PC-9 (cell line): ENCODE data around the gene MIGA1. TPM values are rescaled to one million over a fixed set of nuclear protein-coding genes. Genes with fewer than 3 reads are reported as not detected.
"Not testable (repeated sequence)": the region's sequence is repeated elsewhere in the genome, so short reads cannot be mapped to it uniquely, and the experiment has no call there.

Experiments
- BruUV-seq: library from RNA; stranded (reverse); fragments of 400-500 nt; replicated peaks from 2 replicates; lab custom pipeline; 2021; lab: Mats Ljungman, UMichigan
- CTCF ChIA-PET: fragments of 300-600 bp; sonication (Branson Sonifier 250); formaldehyde crosslinking; loops from one replicate; lab custom pipeline; 2022; ENCODE audit warnings: antibody characterized with exemption; lab: Charles Lee
- POLR2A ChIA-PET: fragments of 300-600 bp; sonication (Branson Sonifier 250); formaldehyde crosslinking; loops from one replicate; lab custom pipeline; 2022; ENCODE audit warnings: antibody characterized with exemption; ENCODE audit not compliant: unreplicated experiment; lab: Charles Lee
- DNase-seq, 2 experiments: peaks; one replicate each; pipeline versions ENCODE4 v3.0.0 to v3.0.0-alpha.2; 2015 to 2022; ENCODE audit warnings: mixed read lengths in 1 of 2
- H2AFZ ChIP-seq: fragments of 200-600 bp; sonication (generic); 2 replicates; pipeline ENCODE4 v1.8.1; 2017; ENCODE audit warnings: antibody characterized with exemption
- H3F3A ChIP-seq: fragments of 200-600 bp; sonication (generic); 2 replicates; pipeline ENCODE4 v1.8.1; 2017; ENCODE audit warnings: antibody characterized with exemption, mild to moderate bottlenecking, low read depth; ENCODE audit not compliant: insufficient read depth
- H3K27ac ChIP-seq: fragments of 200-600 bp; sonication (generic); 2 replicates; pipeline ENCODE4 v1.6.1; 2016; ENCODE audit warnings: mixed run types
- H3K27me3 ChIP-seq: fragments of 200-600 bp; sonication (generic); 2 replicates; pipeline ENCODE4 v1.6.1; 2016; ENCODE audit warnings: low read depth, mixed run types; ENCODE audit not compliant: insufficient read depth
- H3K36me3 ChIP-seq: fragments of 200-600 bp; sonication (generic); 2 replicates; pipeline ENCODE4 v1.6.1; 2016; ENCODE audit warnings: low read depth, mixed run types
- H3K4me1 ChIP-seq: fragments of 200-600 bp; sonication (generic); replicated peaks from 2 replicates; pipeline ENCODE4 v1.6.1; 2016; ENCODE audit warnings: mixed run types; ENCODE audit not compliant: insufficient read depth
- H3K4me2 ChIP-seq: fragments of 200-600 bp; sonication (generic); 2 replicates; pipeline ENCODE4 v1.6.1; 2017; ENCODE audit warnings: mixed run types
- H3K4me3 ChIP-seq: fragments of 200-600 bp; sonication (generic); 2 replicates; pipeline ENCODE4 v1.6.1; 2016; ENCODE audit warnings: mixed run types
- H3K79me2 ChIP-seq: fragments of 200-600 bp; sonication (generic); 2 replicates; pipeline ENCODE4 v1.6.1; 2017; ENCODE audit warnings: low read depth, mixed run types
- H3K9me2 ChIP-seq: fragments of 200-600 bp; sonication (generic); 2 replicates; pipeline ENCODE4 v1.8.1; 2017; ENCODE audit warnings: mild to moderate bottlenecking; ENCODE audit not compliant: insufficient read depth
- H3K9me3 ChIP-seq: fragments of 200-600 bp; sonication (generic); 2 replicates; pipeline ENCODE4 v1.8.1; 2016; ENCODE audit warnings: low read depth; ENCODE audit not compliant: insufficient read depth
- H4K20me1 ChIP-seq: fragments of 200-600 bp; sonication (generic); 2 replicates; pipeline ENCODE4 v1.8.1; 2017; ENCODE audit not compliant: insufficient read depth
- EZH2 ChIP-seq: fragments of 200-600 bp; sonication (generic); IDR thresholded peaks from 2 replicates; pipeline ENCODE4 v1.8.0; 2017; ENCODE audit warnings: antibody characterized with exemption, low read depth
- intact Hi-C: fragments of 100-400 bp; cut with micrococcal nuclease; formaldehyde crosslinking; loops from one replicate; pipeline ENCODE4 v1.10.0; 2022; ENCODE audit not compliant: unreplicated experiment
- total RNA-seq: library from RNA; stranded (reverse); gene quantifications from 2 replicates; pipeline ENCODE4 v1.2.3, GENCODE V29; 2021
- TF ChIP-seq, protein P1 (sequence below): fragments of 200-600 bp; sonication (generic); conservative IDR thresholded peaks from 2 replicates; pipeline ENCODE4 v1.6.1; 2017; ENCODE audit warnings: mixed run types, antibody characterized with exemption, mild to moderate bottlenecking, moderate library complexity

Gene MIGA1
- total RNA-seq, 1 experiment from 2014 or later = 11.5 TPM

DNA sequence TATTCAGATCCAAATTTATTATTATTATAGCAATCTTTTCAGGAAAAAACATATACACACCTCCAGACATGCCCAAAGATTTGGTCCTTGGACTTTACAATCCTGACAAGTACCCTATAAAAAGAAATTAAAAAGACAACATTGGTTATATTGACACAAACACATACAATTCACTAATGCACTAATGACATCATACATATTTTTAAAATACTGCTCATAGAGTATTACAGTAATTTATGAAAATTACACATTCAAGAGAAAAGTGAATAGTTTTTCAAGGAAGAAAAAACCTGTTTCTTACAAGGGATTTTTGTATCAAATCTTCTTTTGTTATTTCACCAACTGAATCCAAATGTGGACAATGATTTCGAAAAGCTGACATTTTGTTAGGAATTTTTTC is 38.1 kb upstream of the MIGA1 start:
- H3K9me2 ChIP-seq = no peaks in the 10 kb centered on the region
- no peaks in the 10 kb centered on the region for H3F3A ChIP-seq
- intact Hi-C loops = no loop called here
- H3K27me3 ChIP-seq = no peaks in the 10 kb centered on the region
- H3K9me3 ChIP-seq = no peaks in the 10 kb centered on the region
- peaks cover 12% of the 10 kb centered on the region for H4K20me1 ChIP-seq
- no peak overlapping the region for H3K4me2 ChIP-seq
- TF ChIP-seq, protein P1, sequence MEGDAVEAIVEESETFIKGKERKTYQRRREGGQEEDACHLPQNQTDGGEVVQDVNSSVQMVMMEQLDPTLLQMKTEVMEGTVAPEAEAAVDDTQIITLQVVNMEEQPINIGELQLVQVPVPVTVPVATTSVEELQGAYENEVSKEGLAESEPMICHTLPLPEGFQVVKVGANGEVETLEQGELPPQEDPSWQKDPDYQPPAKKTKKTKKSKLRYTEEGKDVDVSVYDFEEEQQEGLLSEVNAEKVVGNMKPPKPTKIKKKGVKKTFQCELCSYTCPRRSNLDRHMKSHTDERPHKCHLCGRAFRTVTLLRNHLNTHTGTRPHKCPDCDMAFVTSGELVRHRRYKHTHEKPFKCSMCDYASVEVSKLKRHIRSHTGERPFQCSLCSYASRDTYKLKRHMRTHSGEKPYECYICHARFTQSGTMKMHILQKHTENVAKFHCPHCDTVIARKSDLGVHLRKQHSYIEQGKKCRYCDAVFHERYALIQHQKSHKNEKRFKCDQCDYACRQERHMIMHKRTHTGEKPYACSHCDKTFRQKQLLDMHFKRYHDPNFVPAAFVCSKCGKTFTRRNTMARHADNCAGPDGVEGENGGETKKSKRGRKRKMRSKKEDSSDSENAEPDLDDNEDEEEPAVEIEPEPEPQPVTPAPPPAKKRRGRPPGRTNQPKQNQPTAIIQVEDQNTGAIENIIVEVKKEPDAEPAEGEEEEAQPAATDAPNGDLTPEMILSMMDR = no peak
- no peak for TF ChIP-seq EZH2
- no peak overlapping the region for H3K4me3 ChIP-seq
- DNase-seq = no peak
- no TSS peak for BruUV-seq
- no peak overlapping the region for H2AFZ ChIP-seq
- ChIA-PET CTCF (no interaction called here), POLR2A (no interaction called here)
- H3K79me2 ChIP-seq = peaks cover 34% of the 10 kb centered on the region
- H3K27ac ChIP-seq = no peak overlapping the region
- H3K4me1 ChIP-seq = no peaks in the 10 kb centered on the region
- H3K36me3 ChIP-seq = peaks cover 18% of the 10 kb centered on the region; the same call in 1 of the 2 replicates

DNA sequence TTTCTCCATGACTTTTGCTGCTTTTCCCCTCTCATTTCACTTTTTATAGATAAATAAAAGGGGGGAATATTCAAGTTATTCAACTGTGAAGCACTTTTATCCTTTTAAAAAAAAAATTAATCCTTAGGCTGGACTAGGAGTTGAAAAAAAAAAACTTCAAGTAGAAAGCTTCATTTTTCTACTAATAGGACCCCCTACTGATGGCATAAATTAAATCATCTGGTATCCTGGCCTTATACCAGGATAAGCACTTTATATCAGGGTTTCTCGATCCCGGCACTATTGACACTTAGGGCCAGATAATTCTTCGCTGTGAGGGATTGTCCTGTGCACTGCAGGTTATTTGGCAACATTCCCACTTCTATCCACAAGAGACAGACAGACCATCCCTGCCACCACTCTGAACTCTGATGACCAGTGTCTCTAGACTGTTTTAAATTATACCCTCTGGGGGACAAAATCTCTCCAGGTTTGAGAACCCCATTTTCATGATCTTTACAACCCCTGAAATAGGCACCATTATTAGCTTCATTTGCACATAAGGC is 37.4 kb upstream of the MIGA1 start:
- no peak for DNase-seq
- Histone ChIP-seq H3K27ac (no peak overlapping the region), H3K27me3 (no peaks in the 10 kb centered on the region), H3K9me3 (no peaks in the 10 kb centered on the region), H3K79me2 (peaks cover 41% of the 10 kb centered on the region), H3K4me3 (no peak overlapping the region), H3K9me2 (no peaks in the 10 kb centered on the region), H3K36me3 (peaks cover 18% of the 10 kb centered on the region; the same call in 1 of the 2 replicates), H3K4me2 (no peak overlapping the region), H2AFZ (no peak overlapping the region), H3K4me1 (no peaks in the 10 kb centered on the region), H3F3A (no peaks in the 10 kb centered on the region), H4K20me1 (peaks cover 15% of the 10 kb centered on the region; the same call in 1 of the 2 replicates)
- BruUV-seq = no TSS peak
- intact Hi-C loops = no loop called here
- POLR2A ChIA-PET = no interaction called here
- TF ChIP-seq, protein P1 = no peak
- no peak for TF ChIP-seq EZH2
- CTCF ChIA-PET = no interaction called here

DNA sequence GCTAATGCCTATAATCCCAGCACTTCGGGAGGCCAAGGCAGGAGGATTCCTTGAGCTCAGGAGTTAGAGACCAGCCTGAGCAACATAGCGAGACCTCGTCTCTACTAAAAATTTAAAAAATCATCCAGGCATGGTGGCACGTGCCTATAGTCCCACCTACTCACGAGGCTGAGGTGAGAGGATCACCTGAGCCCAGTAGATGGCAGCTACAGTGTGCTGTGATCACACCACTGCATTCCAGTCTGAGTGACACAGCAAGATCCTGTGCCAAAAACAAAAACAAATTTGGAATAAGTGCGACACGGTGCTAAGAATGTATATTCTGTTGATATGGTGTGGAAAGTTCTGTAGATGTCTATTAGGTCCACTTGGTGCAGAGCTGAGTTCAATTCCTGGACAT is 34.9 kb upstream of the MIGA1 start:
- Histone ChIP-seq H3K27ac (no peak overlapping the region), H3K9me3 (no peaks in the 10 kb centered on the region), H3K36me3 (peaks cover 8% of the 10 kb centered on the region; the same call in 1 of the 2 replicates), H3K27me3 (no peaks in the 10 kb centered on the region), H3K4me2 (no peak overlapping the region), H3K4me1 (no peaks in the 10 kb centered on the region), H3K79me2 (peaks cover 66% of the 10 kb centered on the region), H3K9me2 (no peaks in the 10 kb centered on the region), H4K20me1 (peaks cover 24% of the 10 kb centered on the region; the same call in 1 of the 2 replicates), H3F3A (no peaks in the 10 kb centered on the region), H2AFZ (no peak overlapping the region), H3K4me3 (no peak overlapping the region)
- ChIA-PET CTCF (no interaction called here), POLR2A (no interaction called here)
- no peak for DNase-seq
- BruUV-seq = no TSS peak
- TF ChIP-seq EZH2 = no peak
- TF ChIP-seq, protein P1 = no peak
- intact Hi-C loops = no loop called here

DNA sequence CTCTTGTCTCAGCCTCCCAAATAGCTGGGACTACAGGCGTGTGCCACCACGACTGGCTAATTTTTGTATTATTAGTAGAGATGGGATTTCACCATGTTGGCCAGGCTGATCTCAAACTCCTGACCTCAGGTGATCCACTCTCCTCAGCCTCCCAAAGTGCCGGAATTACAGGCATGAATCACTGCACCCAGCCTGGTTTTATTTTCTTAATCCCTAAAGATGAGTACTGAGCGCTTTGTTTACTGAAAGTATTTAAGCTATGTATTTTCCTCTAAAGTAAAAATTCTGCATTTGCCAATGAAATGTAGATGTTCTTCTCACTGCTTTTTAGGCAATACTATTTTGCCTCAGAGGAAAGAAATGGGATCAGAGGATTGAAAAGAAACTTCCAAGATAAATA is 30.0 kb upstream of the MIGA1 start:
- Histone ChIP-seq H3K79me2 (peaks cover 86% of the 10 kb centered on the region), H4K20me1 (peaks cover 34% of the 10 kb centered on the region)
- POLR2A ChIA-PET, H3K4me2 ChIP-seq, H3K36me3 ChIP-seq, H3K27me3 ChIP-seq, DNase-seq, intact Hi-C loops, H3K9me3 ChIP-seq, BruUV-seq, H3K9me2 ChIP-seq, H3K27ac ChIP-seq, H3K4me1 ChIP-seq, H3K4me3 ChIP-seq, CTCF ChIA-PET, H3F3A ChIP-seq, H2AFZ ChIP-seq: not testable (repeated sequence)
